Measurements from ENCODE around the gene SIVA1. TPM values are rescaled to one million over a fixed set of nuclear protein-coding genes. Genes with fewer than 3 reads are reported as not detected.

The SIVA1 gene
- polyA plus RNA-seq: 100 to 1,000 TPM; 155 to 321 (median 203) TPM

GRCh38 chr14:104752735-104753527 lies at the start of gene SIVA1:
Gene SIVA1 (plus strand): TSS chr14:104753147. CDS start chr14:104753202, 55 bp downstream.
- H3K4me3 Mint-ChIP-seq: peak within 1 kb of the TSS; percentile 88 to 93 (median 92)
- H3K4me1 Mint-ChIP-seq: peaks cover 28 to 39% of the 10 kb centered on the region in 2 donors
- peak; percentile 99 for DNase-seq
- H3K27ac Mint-ChIP-seq: peak within 1 kb of the TSS; percentile 85 to 96 (median 89)
- H3K27me3 Mint-ChIP-seq (ENCODE audit: low read depth in 3 of 3): peaks cover 4 to 13% (median 12%) of the 10 kb centered on the region in 3 donors
- H3K9me3 Mint-ChIP-seq: no peaks in the 10 kb centered on the region
- H3K36me3 Mint-ChIP-seq: peaks cover 0 to 5% (median 3%) of the 10 kb centered on the region in 3 donors

GRCh38 chr14:104703269-104703668 lies 49.7 kb upstream of the SIVA1 start:
- peaks cover 0 to 2% (median 0%) of the 10 kb centered on the region in 3 donors for H3K27me3 Mint-ChIP-seq (ENCODE audit: low read depth in 3 of 3)
- H3K27ac Mint-ChIP-seq: no peak overlapping the region
- no peak for DNase-seq
- H3K4me1 Mint-ChIP-seq: no peaks in the 10 kb centered on the region
- no peaks in the 10 kb centered on the region for H3K36me3 Mint-ChIP-seq
- H3K9me3 Mint-ChIP-seq: no peaks in the 10 kb centered on the region
- H3K4me3 Mint-ChIP-seq: no peak overlapping the region

GRCh38 chr14:104704252-104704651 lies 48.7 kb upstream of the SIVA1 start:
- H3K4me3 Mint-ChIP-seq: no peak overlapping the region
- peaks cover 0 to 2% of the 10 kb centered on the region in 2 donors for H3K4me1 Mint-ChIP-seq
- H3K27ac Mint-ChIP-seq: no peak overlapping the region
- H3K27me3 Mint-ChIP-seq (ENCODE audit: low read depth in 3 of 3): peaks cover 0 to 2% (median 0%) of the 10 kb centered on the region in 3 donors
- no peaks in the 10 kb centered on the region for H3K36me3 Mint-ChIP-seq
- no peaks in the 10 kb centered on the region for H3K9me3 Mint-ChIP-seq
- no peak for DNase-seq

DNA sequence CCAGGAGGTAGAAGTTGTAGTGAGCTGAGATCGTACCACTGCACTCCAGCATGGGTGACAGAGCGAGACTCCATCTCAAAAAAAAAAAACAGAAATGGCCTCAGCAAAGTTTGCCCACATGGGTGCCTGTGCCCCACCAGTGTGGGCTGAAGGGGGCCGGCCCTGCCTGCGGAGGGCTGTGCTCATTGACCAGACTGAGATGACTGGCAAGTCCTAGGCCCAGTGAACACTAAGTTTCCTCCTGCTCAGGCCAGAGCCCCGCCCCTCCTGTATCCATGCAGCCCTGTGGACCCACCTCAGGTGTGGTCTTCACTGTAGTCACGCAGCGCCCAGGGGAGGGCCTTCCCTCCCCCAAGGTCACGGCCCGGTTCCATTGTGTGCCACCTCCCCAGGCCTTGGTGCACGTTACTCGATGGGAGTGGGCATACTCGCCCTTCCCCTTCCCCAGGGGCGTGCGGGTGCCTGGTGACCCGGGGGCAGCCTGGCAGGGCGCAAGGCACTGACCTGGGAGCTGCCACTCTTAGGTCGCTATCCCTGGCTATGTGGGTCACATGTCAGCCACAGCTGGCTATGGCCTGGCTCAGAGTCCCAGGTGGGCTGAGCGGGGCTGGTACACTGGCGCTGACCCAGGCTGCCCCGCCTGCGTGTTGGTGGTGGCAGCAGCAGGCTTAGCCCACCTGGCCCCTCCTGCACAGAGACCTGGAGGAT lies 47.5 kb upstream of the SIVA1 start:
- H3K9me3 Mint-ChIP-seq: no peaks in the 10 kb centered on the region
- no peak for DNase-seq
- H3K27ac Mint-ChIP-seq: no peak overlapping the region
- H3K4me1 Mint-ChIP-seq: peaks cover 0 to 2% of the 10 kb centered on the region in 2 donors
- H3K36me3 Mint-ChIP-seq: no peaks in the 10 kb centered on the region
- H3K27me3 Mint-ChIP-seq (ENCODE audit: low read depth in 3 of 3): peaks cover 0 to 2% (median 0%) of the 10 kb centered on the region in 3 donors
- H3K4me3 Mint-ChIP-seq: no peak overlapping the region

GRCh38 chr14:104706733-104707607 lies 46.0 kb upstream of the SIVA1 start:
- Mint-ChIP-seq H3K27me3 (ENCODE audit: low read depth in 3 of 3) (peaks cover 0 to under 1% (median 0%) of the 10 kb centered on the region in 3 donors), H3K36me3 (no peaks in the 10 kb centered on the region), H3K4me1 (peaks cover 0 to 2% of the 10 kb centered on the region in 2 donors), H3K27ac (no peak overlapping the region), H3K9me3 (no peaks in the 10 kb centered on the region), H3K4me3 (no peak overlapping the region)
- DNase-seq: no peak

DNA sequence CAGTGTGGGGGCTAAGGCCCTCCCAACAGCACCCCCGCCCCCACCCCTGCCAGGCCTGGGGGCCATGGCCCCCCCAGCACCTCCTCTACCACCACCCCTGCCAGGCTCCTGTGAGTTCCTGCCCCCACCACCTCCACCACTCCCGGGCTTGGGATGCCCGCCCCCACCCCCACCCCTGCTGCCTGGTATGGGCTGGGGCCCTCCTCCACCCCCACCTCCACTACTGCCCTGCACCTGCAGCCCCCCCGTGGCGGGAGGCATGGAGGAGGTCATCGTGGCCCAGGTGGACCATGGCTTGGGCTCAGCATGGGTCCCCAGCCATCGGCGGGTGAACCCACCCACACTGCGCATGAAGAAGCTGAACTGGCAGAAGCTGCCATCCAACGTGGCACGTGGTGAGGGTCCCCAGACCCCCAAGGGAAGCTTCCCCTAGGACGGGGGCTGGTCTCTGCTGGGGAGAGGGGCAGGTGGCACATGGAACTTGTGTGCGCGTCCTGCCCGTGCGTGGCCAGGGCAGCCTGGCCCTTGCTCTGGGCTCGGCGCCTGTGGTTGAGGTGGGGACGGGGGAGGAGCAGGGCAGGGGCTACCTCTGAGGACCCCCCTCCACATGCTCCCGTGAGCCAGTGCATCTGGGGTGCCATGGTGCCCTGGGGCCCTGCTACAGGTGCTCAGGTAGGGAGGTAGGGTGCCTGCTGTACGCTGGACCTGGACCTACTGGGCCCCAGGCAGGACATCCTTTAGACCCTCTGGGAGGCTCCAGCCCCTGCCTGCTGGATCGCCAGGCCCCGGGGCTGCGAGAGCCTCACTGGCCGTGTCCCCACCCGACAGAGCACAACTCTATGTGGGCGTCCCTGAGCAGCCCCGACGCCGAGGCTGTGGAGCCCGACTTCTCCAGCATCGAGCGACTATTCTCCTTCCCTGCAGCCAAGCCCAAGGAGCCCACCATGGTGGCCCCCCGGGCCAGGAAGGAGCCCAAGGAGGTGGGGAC lies 45.0 kb upstream of the SIVA1 start:
- Mint-ChIP-seq H3K4me3 (no peak overlapping the region), H3K27me3 (ENCODE audit: low read depth in 3 of 3) (no peaks in the 10 kb centered on the region), H3K4me1 (peaks cover 0 to 2% of the 10 kb centered on the region in 2 donors), H3K27ac (no peak overlapping the region), H3K36me3 (no peaks in the 10 kb centered on the region), H3K9me3 (no peaks in the 10 kb centered on the region)
- no peak for DNase-seq

DNA sequence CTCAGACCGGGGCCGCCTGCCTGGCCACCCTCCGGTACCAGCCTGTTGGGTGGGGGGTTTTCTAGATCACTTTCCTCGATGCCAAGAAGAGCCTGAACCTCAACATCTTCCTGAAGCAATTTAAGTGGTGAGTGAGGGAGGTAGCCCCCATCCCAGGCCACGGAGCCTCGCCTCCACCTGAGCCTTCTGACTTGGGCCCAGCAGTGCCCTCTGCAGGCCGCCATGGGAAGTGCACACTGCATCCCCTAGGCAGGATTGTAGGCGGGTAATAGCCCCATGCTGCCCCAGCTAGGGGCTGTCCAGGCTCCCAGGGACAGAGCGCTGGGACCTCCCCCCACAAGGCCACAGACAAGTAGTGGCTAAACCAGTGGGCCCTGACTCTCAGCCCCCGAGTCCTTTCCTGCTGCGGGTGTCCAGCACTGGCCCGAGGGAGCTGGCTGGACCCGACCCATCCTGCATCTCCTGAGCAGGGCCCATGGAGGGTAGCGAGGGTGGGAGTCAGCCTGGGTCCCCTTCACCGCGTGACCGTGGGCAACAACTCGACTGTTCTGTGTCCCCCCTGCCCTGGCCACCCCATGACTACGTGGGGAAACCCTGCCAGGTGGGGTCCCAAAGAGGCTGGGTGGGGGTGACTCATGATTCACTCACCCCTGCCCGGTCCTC lies 44.2 kb upstream of the SIVA1 start:
- Mint-ChIP-seq H3K4me3 (no peak overlapping the region), H3K4me1 (peaks cover 0 to 2% of the 10 kb centered on the region in 2 donors), H3K36me3 (no peaks in the 10 kb centered on the region), H3K9me3 (no peaks in the 10 kb centered on the region), H3K27ac (no peak overlapping the region), H3K27me3 (ENCODE audit: low read depth in 3 of 3) (no peaks in the 10 kb centered on the region)
- peak; percentile 58 to 61 (median 58) for DNase-seq

DNA sequence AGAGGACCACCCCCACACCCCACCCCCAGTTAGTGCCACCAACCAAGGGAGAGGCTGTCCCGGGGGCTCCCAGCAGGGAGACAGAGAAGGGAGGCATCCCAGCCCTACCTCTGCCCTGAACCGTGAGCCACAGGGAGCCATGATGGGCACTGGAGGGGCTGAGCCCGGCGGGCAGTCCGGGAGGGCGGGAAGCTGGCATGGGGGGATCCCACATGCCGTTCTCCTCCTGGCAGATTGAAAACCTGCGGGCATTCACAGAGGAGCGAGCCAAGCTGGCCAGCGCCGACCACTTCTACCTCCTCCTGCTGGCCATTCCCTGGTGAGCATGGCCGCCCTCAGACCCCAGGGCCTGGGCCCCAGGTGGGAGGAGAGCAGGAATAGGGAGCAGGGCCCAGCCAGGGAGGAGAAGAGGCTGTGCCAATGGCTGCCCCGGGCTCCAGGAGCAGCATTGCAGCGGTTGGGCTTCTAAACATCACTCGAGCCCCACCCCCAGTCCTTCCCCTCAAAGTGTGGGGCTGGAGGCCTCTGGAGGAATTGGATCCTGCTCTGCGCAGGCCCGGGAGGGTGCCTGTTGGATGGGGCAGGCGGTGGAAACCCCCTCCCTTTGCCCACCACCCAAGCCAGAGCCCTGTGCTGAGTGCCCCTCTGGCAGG lies 43.4 kb upstream of the SIVA1 start:
- no peaks in the 10 kb centered on the region for H3K27me3 Mint-ChIP-seq (ENCODE audit: low read depth in 3 of 3)

GRCh38 chr14:104710071-104710735 lies 42.7 kb upstream of the SIVA1 start:
- Mint-ChIP-seq H3K4me1 (peaks cover 0 to 2% of the 10 kb centered on the region in 2 donors), H3K36me3 (no peaks in the 10 kb centered on the region), H3K27me3 (ENCODE audit: low read depth in 3 of 3) (no peaks in the 10 kb centered on the region), H3K9me3 (no peaks in the 10 kb centered on the region), H3K27ac (no peak overlapping the region), H3K4me3 (no peak overlapping the region)
- no peak for DNase-seq

More for the DNA sequence above, 43.4 kb upstream of the SIVA1 start:
- DNase-seq: no peak
- Mint-ChIP-seq H3K27ac (no peak overlapping the region), H3K4me1 (peaks cover 0 to 2% of the 10 kb centered on the region in 2 donors), H3K9me3 (no peaks in the 10 kb centered on the region), H3K4me3 (no peak overlapping the region), H3K36me3 (no peaks in the 10 kb centered on the region)

GRCh38 chr14:104712881-104713734 lies 39.8 kb upstream of the SIVA1 start:
- Mint-ChIP-seq H3K36me3 (no peaks in the 10 kb centered on the region), H3K4me1 (peaks cover 0 to 3% of the 10 kb centered on the region in 2 donors), H3K27ac (no peak overlapping the region), H3K9me3 (no peaks in the 10 kb centered on the region), H3K4me3 (no peak overlapping the region), H3K27me3 (ENCODE audit: low read depth in 3 of 3) (no peaks in the 10 kb centered on the region)
- no peak for DNase-seq

- DNase-seq: no peak
- Mint-ChIP-seq H3K9me3 (no peaks in the 10 kb centered on the region), H3K27ac (no peak overlapping the region), H3K36me3 (no peaks in the 10 kb centered on the region), H3K4me1 (peaks cover 0 to 2% of the 10 kb centered on the region in 2 donors), H3K27me3 (ENCODE audit: low read depth in 3 of 3) (no peaks in the 10 kb centered on the region), H3K4me3 (no peak overlapping the region)
Observed at GRCh38 chr14:104714066-104714465, 38.9 kb upstream of the SIVA1 start.
